A549 (cell line): Measurements from ENCODE around the gene CIPC. TPM values are rescaled to one million over a fixed set of nuclear protein-coding genes. Genes with fewer than 3 reads are reported as not detected.

ENCODE experiments used
- ATAC-seq, 2 experiments: fragments of 200-7000 bp in 1 of 2; fragments of >200 bp in 1 of 2; cut with Nextera tagmentation in 1 of 2; cut with Tn5 transposase in 1 of 2; 3 replicates each; pipeline versions ENCODE4 v1.8.0 to v1.9.1; 2018 to 2020; ENCODE audit warnings: mild to moderate bottlenecking in 1 of 2, moderate library complexity in 1 of 2
- CTCF ChIA-PET: fragments of 300-600 bp; sonication (Branson Sonifier 250); formaldehyde crosslinking; extraction: SDS; loops from one replicate; lab custom pipeline; 2021; ENCODE audit warnings: antibody characterized with exemption, inconsistent platforms; lab: Yijun Ruan, JAX
- POLR2A ChIA-PET: fragments of 350-600 bp; formaldehyde crosslinking; extraction: SDS; loops from one replicate; lab custom pipeline; 2021; ENCODE audit warnings: antibody characterized with exemption, inconsistent platforms; lab: Yijun Ruan, JAX
- DNase-seq, 2 experiments: peaks; one replicate each; pipeline versions ENCODE4 v3.0.0 to v3.0.0-alpha.2; 2011 to 2016; ENCODE audit warnings: low read depth in 1 of 2, low spot score in 1 of 2
- FAIRE-seq: peaks from 2 replicates; lab custom pipeline; 2011; peaks lifted over from hg19 to GRCh38; lab: Jason Lieb, UNC
- H3K27ac ChIP-seq, 2 experiments: fragments of >200 bp; sonication (Bioruptor Twin); formaldehyde crosslinking; 3 replicates each; pipeline ENCODE4 v1.5.1; 2016 to 2017
- H3K4me1 ChIP-seq: fragments of >200 bp; sonication (Bioruptor Twin); formaldehyde crosslinking; 3 replicates; pipeline ENCODE4 v1.6.1; 2016
- H3K4me2 ChIP-seq: fragments of >200 bp; sonication (Bioruptor Twin); formaldehyde crosslinking; 3 replicates; pipeline ENCODE4 v1.6.1; 2016
- H3K4me3 ChIP-seq: fragments of >200 bp; sonication (Bioruptor Twin); formaldehyde crosslinking; 3 replicates; pipeline ENCODE4 v1.5.1; 2016
- H3K9me3 ChIP-seq: fragments of >200 bp; sonication (Bioruptor Twin); formaldehyde crosslinking; 3 replicates; pipeline ENCODE4 v1.6.1; 2016
- ATOH8 ChIP-seq: fragments of 250-450 bp; sonication (Bioruptor Pico); IDR thresholded peaks from 2 replicates; pipeline ENCODE4 v1.5.0; 2020; ENCODE audit warnings: low read depth, mild to moderate bottlenecking, moderate library complexity
- BHLHE40 ChIP-seq: IDR thresholded peaks from 2 replicates; pipeline ENCODE4 v1.6.1; 2012; ENCODE audit warnings: low read depth, low read length, inconsistent platforms
- CBX8 ChIP-seq: fragments of 200-600 bp; sonication (generic); IDR thresholded peaks from 2 replicates; pipeline ENCODE4 v1.6.1; 2016
- EHF ChIP-seq: fragments of 250-450 bp; sonication (Bioruptor Pico); IDR thresholded peaks from 2 replicates; pipeline ENCODE4 v1.5.0; 2020; ENCODE audit warnings: mild to moderate bottlenecking
- FOSB ChIP-seq: fragments of 250-450 bp; sonication (Bioruptor Pico); IDR thresholded peaks from 2 replicates; pipeline ENCODE4 v1.5.0; 2020; ENCODE audit warnings: mild to moderate bottlenecking, moderate library complexity
- FOSL2 ChIP-seq, 2 experiments: fragments of 450-650 bp in 1 of 2; fragments of >200 bp in 1 of 2; sonication (Bioruptor Twin) in 1 of 2; formaldehyde crosslinking; IDR thresholded peaks; 2 replicates each; pipeline versions ENCODE4 v1.5.0 to v1.6.1; 2016 to 2020; ENCODE audit warnings: mild to moderate bottlenecking in 1 of 2, moderate library complexity in 1 of 2
- GATA3 ChIP-seq: IDR thresholded peaks from 2 replicates; pipeline ENCODE4 v1.6.1; 2012; ENCODE audit warnings: borderline replicate concordance
- HOXB13 ChIP-seq: fragments of 250-450 bp; sonication (Bioruptor Pico); IDR thresholded peaks from 2 replicates; pipeline ENCODE4 v1.5.0; 2020; ENCODE audit warnings: low read depth, mild to moderate bottlenecking, moderate library complexity
- HOXB5 ChIP-seq: fragments of 250-450 bp; sonication (Bioruptor Pico); IDR thresholded peaks from 2 replicates; pipeline ENCODE4 v1.5.0; 2020; ENCODE audit warnings: mild to moderate bottlenecking, moderate library complexity
- JUNB ChIP-seq: fragments of >200 bp; sonication (Bioruptor Twin); formaldehyde crosslinking; IDR thresholded peaks from 2 replicates; pipeline ENCODE4 v1.6.1; 2016
- KDM5A ChIP-seq: fragments of 200-600 bp; sonication (generic); IDR thresholded peaks from 2 replicates; pipeline ENCODE4 v1.6.1; 2016; ENCODE audit warnings: antibody characterized with exemption, mild to moderate bottlenecking
- MAFK ChIP-seq: fragments of 450-650 bp; IDR thresholded peaks from 2 replicates; pipeline ENCODE4 v1.6.1; 2014; ENCODE audit not compliant: partially characterized antibody
- MYC ChIP-seq: IDR thresholded peaks from 2 replicates; pipeline ENCODE4 v1.6.1; 2012; ENCODE audit warnings: mild to moderate bottlenecking, inconsistent platforms, low read length, improper control_type of control experiment, borderline replicate concordance
- NR3C1 ChIP-seq: fragments of >200 bp; sonication (Bioruptor Twin); formaldehyde crosslinking; IDR thresholded peaks from 3 replicates; pipeline ENCODE4 v1.6.1; 2017
- PBX3 ChIP-seq: IDR thresholded peaks from 2 replicates; pipeline ENCODE4 v1.6.1; 2012
- PHF8 ChIP-seq: fragments of 200-600 bp; sonication (generic); IDR thresholded peaks from 2 replicates; pipeline ENCODE4 v1.6.1; 2016; ENCODE audit warnings: low read depth, mild to moderate bottlenecking, antibody characterized with exemption, moderate library complexity, borderline replicate concordance
- RARB ChIP-seq: fragments of 250-450 bp; sonication (Bioruptor Pico); IDR thresholded peaks from 2 replicates; pipeline ENCODE4 v1.8.0; 2021; ENCODE audit warnings: mild to moderate bottlenecking, moderate library complexity
- TP53 ChIP-seq: fragments of 250-450 bp; sonication (Bioruptor Pico); IDR thresholded peaks from 2 replicates; pipeline ENCODE4 v1.5.0; 2021; ENCODE audit warnings: mild to moderate bottlenecking, moderate library complexity
- ZFP36 ChIP-seq: fragments of 450-650 bp; IDR thresholded peaks from 2 replicates; pipeline ENCODE4 v1.6.1; 2014; ENCODE audit warnings: borderline replicate concordance; ENCODE audit not compliant: partially characterized antibody
- ZNF302 ChIP-seq: fragments of 250-450 bp; sonication (Bioruptor Pico); IDR thresholded peaks from 2 replicates; pipeline ENCODE4 v1.9.0; 2021; ENCODE audit warnings: inconsistent platforms, mild to moderate bottlenecking, moderate library complexity
- whole genome bisulfite sequencing: methylation state at CpG from one replicate; pipeline ENCODE4 v1.1.6; 2017; ENCODE audit errors: missing lambda C conversion rate; 5-methylcytosine and 5-hydroxymethylcytosine counted together
- polyA plus RNA-seq, 4 experiments: library from polyadenylated mRNA; depleted of rRNA in 3 of 4; stranded (reverse); fragments of >200 nt; fragmentation: RNase III in 1 of 4; extraction: RNeasy Plus Mini Kit Qiagen cat#74134 plus additional on column Dnase treatment in 1 of 4; gene quantifications; 2 replicates in 3 of 4; 3 replicates in 1 of 4; pipeline ENCODE4 v1.2.3, GENCODE V29; 2011 to 2017
- TF ChIP-seq, protein P1 (sequence below): fragments of 150-350 bp; IDR thresholded peaks from 2 replicates; pipeline ENCODE4 v1.6.1; 2014; ENCODE audit warnings: low read depth, mild to moderate bottlenecking, low read length
- TF ChIP-seq, protein P2 (sequence below): IDR thresholded peaks from 2 replicates; pipeline ENCODE4 v1.6.1; 2012; ENCODE audit warnings: low read depth, borderline replicate concordance

Gene CIPC
- polyA plus RNA-seq, 2 of the 4 experiments (the other 2 are of a cell fraction) = 8.9 to 13.9 TPM

DNA sequence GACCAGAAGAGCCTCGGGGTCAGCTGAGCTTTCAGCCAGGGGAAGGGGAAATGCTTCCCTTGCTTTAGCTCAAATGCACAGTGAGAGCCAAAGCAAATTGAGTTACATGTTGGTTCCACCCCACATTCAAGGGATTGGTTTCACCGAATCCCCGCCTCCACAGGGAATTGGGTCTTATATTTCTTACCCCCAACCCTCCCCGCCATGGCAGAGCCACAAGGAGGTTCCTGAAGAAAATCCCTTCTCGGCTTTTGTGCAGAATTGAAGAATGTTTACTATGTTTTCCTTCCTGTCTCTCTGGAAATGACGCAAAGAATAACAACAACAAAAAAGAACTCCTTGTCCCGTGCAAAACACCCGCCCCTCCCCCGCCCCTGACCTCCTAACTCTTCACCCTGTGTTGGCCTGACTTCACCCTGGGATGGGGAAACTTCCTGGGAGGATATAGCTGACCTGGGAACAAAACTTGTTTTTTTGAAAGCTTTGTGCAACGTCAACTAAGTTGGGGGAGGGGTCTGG lies 21.9 kb upstream of the CIPC start:
- POLR2A ChIA-PET = interaction anchor here (1.0 kb wide), 1 partner anchor 22 kb away, joined by 3 read pairs; the partner anchor contains the start of gene CIPC
- ATAC-seq (no peak), DNase-seq (no peak), FAIRE-seq (no peak)
- peaks cover 16% of the 10 kb centered on the region for H3K4me1 ChIP-seq
- H3K4me2 ChIP-seq = peak overlapping the region; percentile 11
- WGBS = 56% methylated on average over 10 of the region's 10 CpGs
- H3K9me3 ChIP-seq = no peaks in the 10 kb centered on the region; the same call in 2 of the 3 replicates
- TF ChIP-seq, protein P1, sequence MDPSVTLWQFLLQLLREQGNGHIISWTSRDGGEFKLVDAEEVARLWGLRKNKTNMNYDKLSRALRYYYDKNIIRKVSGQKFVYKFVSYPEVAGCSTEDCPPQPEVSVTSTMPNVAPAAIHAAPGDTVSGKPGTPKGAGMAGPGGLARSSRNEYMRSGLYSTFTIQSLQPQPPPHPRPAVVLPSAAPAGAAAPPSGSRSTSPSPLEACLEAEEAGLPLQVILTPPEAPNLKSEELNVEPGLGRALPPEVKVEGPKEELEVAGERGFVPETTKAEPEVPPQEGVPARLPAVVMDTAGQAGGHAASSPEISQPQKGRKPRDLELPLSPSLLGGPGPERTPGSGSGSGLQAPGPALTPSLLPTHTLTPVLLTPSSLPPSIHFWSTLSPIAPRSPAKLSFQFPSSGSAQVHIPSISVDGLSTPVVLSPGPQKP = no peak
- TF ChIP-seq ZNF302 (no peak), FOSL2 (IDR thresholded peaks at IDR 0.05) (no peak), FOSL2 (CRISPR knock-in tag; IDR thresholded peaks at IDR 0.05) (no peak), ATOH8 (CRISPR knock-in tag) (no peak), ZFP36 (no peak), MYC (no peak), FOSB (CRISPR knock-in tag) (no peak), NR3C1 (no peak), TP53 (CRISPR knock-in tag) (no peak), MAFK (no peak), RARB (CRISPR knock-in tag) (no peak), GATA3 (no peak), HOXB5 (no peak), EHF (CRISPR knock-in tag) (no peak), BHLHE40 (no peak), KDM5A (no peak)
- TF ChIP-seq, protein P2, sequence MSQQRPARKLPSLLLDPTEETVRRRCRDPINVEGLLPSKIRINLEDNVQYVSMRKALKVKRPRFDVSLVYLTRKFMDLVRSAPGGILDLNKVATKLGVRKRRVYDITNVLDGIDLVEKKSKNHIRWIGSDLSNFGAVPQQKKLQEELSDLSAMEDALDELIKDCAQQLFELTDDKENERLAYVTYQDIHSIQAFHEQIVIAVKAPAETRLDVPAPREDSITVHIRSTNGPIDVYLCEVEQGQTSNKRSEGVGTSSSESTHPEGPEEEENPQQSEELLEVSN = no peak
- peak overlapping the region in 1 of 2 experiments; percentile 22; a peak in 1 of 6 replicates for H3K27ac ChIP-seq
- H3K4me3 ChIP-seq = no peak overlapping the region
- CTCF ChIA-PET = interaction anchor here (1.6 to 34.2 kb wide), 6 partner anchors 8 to 200 kb away, joined by 6 to 1600 read pairs (median 291); no protein-coding TSS in a partner anchor

DNA sequence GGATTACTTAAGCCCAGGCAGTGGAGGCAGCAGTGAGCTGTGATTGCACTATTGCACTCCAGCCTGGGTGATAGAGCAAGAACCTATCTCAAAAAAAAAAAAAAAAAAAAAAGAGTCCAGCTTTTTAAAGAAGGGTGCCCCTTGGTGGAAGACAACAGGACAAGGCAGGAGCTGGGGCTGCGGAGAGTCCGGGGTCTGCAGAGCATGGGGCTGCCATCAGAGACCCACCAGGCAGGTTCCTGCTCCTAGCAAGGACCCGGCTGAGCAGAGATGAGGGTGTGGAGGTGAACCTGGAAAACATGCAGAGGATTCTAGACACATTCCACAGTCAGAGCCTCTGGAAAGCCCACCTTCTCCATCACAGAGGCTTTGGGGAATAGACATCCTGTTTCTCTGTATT lies 21.0 kb upstream of the CIPC start:
- no peak overlapping the region for H3K27ac ChIP-seq
- DNase-seq (no peak), ATAC-seq (no peak; a peak in 2 of 6 replicates), FAIRE-seq (no peak)
- TF ChIP-seq FOSB (CRISPR knock-in tag) (no peak), MYC (no peak), RARB (CRISPR knock-in tag) (no peak), JUNB (no peak), PHF8 (no peak), ATOH8 (CRISPR knock-in tag) (no peak), HOXB13 (no peak), GATA3 (no peak), PBX3 (no peak), CBX8 (no peak)
- H3K9me3 ChIP-seq = no peaks in the 10 kb centered on the region; the same call in 2 of the 3 replicates
- no peak overlapping the region for H3K4me3 ChIP-seq
- no peak overlapping the region for H3K4me2 ChIP-seq
- 87% methylated on average over 3 of the region's 3 CpGs for WGBS
- CTCF ChIA-PET = interaction anchor here (0.7 to 34.2 kb wide), 8 partner anchors 8 to 249 kb away, joined by 3 to 1600 read pairs (median 70); no protein-coding TSS in a partner anchor
- peaks cover 10% of the 10 kb centered on the region for H3K4me1 ChIP-seq
- POLR2A ChIA-PET = no interaction called here
